GM13976 (cell line): ENCODE data around the gene BMAL2.

Experiments
- DNase-seq: peaks from one replicate; pipeline ENCODE4 v3.0.0; 2012; ENCODE audit warnings: low spot score
- in situ Hi-C: fragments of 300-500 bp; cut with MboI; formaldehyde crosslinking; loops from one replicate; pipeline ENCODE4 v1.12.0; 2022; ENCODE audit warnings: low sequenced_read_pairs, mixed read lengths, inconsistent platforms; ENCODE audit not compliant: unreplicated experiment
- TF ChIP-seq, protein P1 (sequence below): IDR thresholded peaks from 2 replicates; pipeline ENCODE4 v1.5.1; 2012; ENCODE audit warnings: borderline replicate concordance, mild to moderate bottlenecking; ENCODE audit not compliant: insufficient read depth; ENCODE audit errors: extremely low read depth, missing control alignments, control extremely low read depth

Gene BMAL2

DNA sequence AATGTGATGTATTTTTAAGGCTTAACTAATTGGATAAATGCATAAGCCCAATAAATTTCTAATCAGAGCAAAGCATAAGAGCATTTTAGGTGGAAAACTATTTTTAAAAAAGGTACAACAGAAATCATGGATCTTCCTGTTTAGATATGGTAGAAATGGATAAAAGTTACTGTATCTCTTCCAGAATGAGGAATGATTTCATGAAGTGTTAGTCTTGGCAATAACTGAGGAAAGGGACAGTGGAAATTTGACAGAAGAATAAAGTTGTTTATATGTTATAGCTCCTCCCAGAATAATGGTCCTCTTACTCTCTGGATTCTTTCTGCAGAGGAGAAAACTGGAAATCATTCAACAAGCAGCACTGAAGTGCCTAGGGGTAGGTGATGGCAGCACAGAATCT, 32.4 kb upstream of the BMAL2 start:
- TF ChIP-seq, protein P1, sequence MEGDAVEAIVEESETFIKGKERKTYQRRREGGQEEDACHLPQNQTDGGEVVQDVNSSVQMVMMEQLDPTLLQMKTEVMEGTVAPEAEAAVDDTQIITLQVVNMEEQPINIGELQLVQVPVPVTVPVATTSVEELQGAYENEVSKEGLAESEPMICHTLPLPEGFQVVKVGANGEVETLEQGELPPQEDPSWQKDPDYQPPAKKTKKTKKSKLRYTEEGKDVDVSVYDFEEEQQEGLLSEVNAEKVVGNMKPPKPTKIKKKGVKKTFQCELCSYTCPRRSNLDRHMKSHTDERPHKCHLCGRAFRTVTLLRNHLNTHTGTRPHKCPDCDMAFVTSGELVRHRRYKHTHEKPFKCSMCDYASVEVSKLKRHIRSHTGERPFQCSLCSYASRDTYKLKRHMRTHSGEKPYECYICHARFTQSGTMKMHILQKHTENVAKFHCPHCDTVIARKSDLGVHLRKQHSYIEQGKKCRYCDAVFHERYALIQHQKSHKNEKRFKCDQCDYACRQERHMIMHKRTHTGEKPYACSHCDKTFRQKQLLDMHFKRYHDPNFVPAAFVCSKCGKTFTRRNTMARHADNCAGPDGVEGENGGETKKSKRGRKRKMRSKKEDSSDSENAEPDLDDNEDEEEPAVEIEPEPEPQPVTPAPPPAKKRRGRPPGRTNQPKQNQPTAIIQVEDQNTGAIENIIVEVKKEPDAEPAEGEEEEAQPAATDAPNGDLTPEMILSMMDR, result no peak
- no peak for DNase-seq
- in situ Hi-C loops, result no loop called here

DNA sequence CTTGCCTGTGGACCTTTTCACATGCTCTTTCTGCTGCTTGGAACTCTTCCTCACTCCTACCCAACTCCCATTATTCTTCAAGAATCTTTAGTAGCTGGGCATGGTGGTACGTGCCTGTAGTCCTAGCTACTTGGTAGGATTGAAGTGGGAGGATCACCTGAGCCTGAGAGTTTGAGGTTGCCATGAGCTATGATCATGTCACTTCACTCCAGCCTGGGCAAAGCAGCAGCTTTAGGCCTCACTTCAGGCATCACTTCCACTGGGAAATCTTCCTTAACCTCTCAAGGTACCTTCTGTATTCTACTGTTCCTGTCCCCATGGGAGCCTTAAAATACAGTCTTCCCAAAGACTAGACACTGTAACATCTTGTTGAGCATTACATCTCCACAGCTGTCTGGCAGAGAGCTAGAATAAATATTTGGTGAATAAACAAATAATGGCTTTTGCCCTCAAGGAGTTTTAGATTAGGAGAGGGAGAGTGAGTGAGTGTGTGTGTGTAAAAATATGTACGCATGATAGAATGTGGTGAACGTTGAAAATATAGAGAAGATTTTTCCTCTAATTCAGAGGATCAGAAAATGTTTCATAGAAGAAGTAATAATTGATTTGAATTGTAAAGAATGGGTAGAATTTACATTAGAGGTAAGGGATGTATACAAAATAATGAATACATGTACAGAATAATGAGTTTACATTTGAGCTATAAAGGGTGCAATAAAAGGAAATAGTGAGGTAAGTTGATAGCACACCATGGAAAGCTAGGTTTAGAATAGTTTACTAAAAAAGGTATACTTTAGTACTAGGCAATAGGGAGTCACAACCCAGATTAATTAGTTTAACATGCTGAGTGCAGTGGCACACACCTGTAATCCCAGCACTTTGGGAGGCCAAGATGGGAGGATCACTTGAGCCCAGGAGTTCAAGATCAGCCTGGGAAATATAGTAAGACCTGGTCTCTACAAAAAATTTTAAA, 29.2 kb upstream of the BMAL2 start:
- in situ Hi-C loops, result no loop called here
- no peak for DNase-seq
- TF ChIP-seq, protein P1, result no peak

DNA sequence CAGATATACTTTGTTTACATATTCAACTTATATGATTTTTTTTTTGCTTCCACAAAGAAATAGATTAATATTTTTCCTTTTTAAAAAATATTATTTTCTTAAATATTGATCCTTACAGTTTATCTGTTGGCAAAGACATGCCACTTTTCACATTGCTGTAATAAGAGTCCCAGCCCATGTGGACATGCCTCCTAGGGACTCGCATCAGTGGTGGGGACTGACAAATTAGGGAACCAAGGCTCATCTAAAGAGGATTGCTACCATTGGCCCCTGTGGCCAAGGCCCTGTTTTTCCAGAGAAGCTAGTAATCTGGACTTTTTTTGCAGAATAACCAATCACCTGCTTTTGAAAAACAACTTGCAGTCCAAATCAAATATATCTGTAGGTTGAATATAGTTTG, 27.8 kb upstream of the BMAL2 start:
- TF ChIP-seq, protein P1, result no peak
- in situ Hi-C loops, result no loop called here
- DNase-seq, result no peak

DNA sequence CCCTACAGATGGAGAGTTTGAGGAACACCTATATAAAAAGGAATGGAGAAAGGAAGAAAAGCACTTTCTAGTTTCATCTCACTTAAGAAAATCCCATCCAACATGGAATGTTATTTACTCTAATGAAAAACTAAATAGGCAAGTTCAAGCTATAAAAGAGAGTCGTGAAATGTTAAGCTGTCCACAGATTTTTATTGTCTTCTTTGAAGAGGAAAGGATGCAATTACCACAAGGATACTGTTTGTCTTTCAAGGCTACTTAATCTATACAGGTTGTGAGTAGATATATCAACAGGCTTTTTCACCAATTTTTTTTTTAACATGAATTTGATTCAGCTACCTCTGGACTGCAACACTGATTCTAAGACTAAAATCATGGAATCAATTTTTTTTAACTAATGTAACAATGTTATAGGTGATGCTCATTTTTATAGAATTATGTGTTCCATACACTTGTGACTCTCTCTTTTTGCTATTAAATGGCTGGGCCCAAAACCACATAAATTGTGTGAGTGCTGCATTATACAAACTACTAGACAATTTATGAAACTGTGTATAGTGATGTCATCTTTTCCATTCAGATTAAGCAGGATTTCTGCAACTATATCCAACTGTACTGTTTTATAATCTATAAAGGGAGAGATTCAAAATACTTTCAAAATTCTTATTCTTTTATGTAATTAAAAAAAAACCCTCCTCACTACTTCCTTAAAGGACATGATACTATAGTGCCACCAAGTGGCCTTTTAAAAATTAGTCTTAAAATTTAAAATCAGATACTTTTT, 26.8 kb upstream of the BMAL2 start:
- in situ Hi-C loops, result no loop called here
- no peak for DNase-seq
- TF ChIP-seq, protein P1, result no peak

DNA sequence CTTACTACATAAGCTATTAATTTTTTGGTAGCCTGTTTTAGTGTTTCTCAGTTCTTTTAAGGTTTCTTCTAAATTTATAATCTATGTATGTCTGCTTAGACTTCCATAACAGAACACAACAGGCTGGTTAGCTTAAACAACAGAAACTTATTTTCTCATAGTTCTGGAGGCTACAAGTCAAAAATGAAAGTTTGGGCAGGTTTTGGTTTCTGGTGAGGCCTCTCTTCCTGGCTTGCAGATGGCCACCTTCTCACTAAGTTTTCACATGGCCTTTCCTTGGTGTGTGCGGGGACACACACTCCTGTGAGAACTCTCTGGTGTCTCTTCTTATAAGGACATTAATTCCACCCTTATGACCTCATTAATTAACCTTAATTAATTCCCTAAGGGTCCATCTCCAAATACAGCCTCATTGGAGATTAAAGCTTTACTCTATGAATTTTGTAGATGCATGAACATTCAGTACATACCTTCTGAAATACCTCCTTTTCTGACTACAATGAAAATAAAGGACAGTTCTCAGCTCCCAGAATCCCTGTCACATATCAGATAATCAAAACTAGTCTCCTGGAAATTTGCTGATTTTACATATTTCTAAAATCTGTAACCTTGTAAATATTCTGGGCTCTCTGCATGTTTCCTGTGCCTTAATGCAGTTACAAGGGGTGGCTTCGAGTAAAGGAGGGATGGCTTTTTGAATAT, 23.2 kb upstream of the BMAL2 start:
- no peak for DNase-seq
- in situ Hi-C loops, result no loop called here
- TF ChIP-seq, protein P1, result no peak

DNA sequence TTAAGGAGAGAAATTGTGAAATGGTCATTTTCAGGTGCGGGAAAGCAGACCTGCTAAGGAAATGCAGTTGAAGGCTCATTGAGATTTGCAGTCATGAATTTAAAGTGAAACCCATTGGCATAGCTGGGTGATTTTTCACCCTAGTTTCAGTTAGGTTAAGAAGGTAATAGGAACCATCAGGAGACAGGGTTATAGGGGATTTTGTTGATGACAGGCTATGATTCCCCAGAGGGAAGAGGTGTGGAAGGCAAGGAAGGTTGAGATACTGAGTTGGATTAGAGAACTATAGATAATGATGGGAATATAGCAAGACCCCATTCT, 22.7 kb upstream of the BMAL2 start:
- no peak for DNase-seq
- in situ Hi-C loops, result no loop called here

More for the DNA sequence above, 22.7 kb upstream of the BMAL2 start:
- TF ChIP-seq, protein P1, result no peak
